GM19099 (cell line): ENCODE measurements around the gene ISX.

Experiments used
- POLR2A ChIP-seq: IDR thresholded peaks from 3 replicates; pipeline ENCODE4 v1.6.1; 2011; ENCODE audit warnings: low read depth; ENCODE audit not compliant: insufficient read length; ENCODE audit errors: extremely low read depth

ISX gene

GRCh38 chr22:35116269-35116668 lies 50.3 kb downstream of the ISX start:
- TF ChIP-seq POLR2A, result no peak

GRCh38 chr22:35116817-35117216 lies 50.9 kb downstream of the ISX start:
- TF ChIP-seq POLR2A, result no peak

GRCh38 chr22:35119494-35119893 lies 53.5 kb downstream of the ISX start:
- no peak for TF ChIP-seq POLR2A

- no peak for TF ChIP-seq POLR2A
These were observed 58.8 kb downstream of the ISX start for GRCh38 chr22:35124691-35125219.

GRCh38 chr22:35126993-35127392 lies 61.0 kb downstream of the ISX start:
- no peak for TF ChIP-seq POLR2A

GRCh38 chr22:35128637-35129036 lies 62.7 kb downstream of the ISX start:
- TF ChIP-seq POLR2A, result no peak

- no peak for TF ChIP-seq POLR2A
These were observed 65.6 kb downstream of the ISX start for GRCh38 chr22:35131525-35132000.

- TF ChIP-seq POLR2A, result no peak
These were observed 66.6 kb downstream of the ISX start for GRCh38 chr22:35132568-35132967.

- TF ChIP-seq POLR2A, result no peak
These were observed 67.9 kb downstream of the ISX start for GRCh38 chr22:35133702-35134380.

GRCh38 chr22:35134637-35135036 lies 68.7 kb downstream of the ISX start:
- no peak for TF ChIP-seq POLR2A

- no peak for TF ChIP-seq POLR2A
These were observed 69.2 kb downstream of the ISX start for GRCh38 chr22:35135165-35135564.
